ENCODE results near the gene CADM3.

DNA sequence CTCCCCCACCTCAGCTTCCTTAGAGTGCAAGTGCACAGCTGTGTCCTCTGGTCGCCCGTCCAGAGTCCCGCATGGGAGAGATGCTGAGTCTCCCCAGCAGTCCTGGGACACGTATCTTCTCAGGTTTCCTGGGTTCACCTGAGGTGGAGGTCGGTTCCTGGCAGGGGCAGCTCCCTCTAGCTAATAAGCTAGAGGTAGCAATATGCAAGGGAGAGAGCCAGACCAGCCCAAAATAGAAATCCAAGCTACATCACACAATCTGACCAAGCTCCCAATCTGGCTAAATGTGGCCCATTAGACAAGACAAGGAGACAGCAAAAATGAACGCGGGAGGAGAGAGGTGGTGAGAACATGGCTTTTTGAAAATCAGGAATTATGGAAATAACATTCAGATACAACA lies 30.9 kb upstream of the CADM3 start:
- TF ChIP-seq, protein P1, sequence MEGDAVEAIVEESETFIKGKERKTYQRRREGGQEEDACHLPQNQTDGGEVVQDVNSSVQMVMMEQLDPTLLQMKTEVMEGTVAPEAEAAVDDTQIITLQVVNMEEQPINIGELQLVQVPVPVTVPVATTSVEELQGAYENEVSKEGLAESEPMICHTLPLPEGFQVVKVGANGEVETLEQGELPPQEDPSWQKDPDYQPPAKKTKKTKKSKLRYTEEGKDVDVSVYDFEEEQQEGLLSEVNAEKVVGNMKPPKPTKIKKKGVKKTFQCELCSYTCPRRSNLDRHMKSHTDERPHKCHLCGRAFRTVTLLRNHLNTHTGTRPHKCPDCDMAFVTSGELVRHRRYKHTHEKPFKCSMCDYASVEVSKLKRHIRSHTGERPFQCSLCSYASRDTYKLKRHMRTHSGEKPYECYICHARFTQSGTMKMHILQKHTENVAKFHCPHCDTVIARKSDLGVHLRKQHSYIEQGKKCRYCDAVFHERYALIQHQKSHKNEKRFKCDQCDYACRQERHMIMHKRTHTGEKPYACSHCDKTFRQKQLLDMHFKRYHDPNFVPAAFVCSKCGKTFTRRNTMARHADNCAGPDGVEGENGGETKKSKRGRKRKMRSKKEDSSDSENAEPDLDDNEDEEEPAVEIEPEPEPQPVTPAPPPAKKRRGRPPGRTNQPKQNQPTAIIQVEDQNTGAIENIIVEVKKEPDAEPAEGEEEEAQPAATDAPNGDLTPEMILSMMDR (IDR thresholded peaks at IDR 0.05; ENCODE audit: poor library complexity) = no peak
- TF ChIP-seq EZH2 (IDR thresholded peaks at IDR 0.05; ENCODE audit: borderline replicate concordance) (no peak), EZH2phosphoT487 (IDR thresholded peaks at IDR 0.05; ENCODE audit: low read depth, severe bottlenecking, unreplicated experiment) (no peak)
